AG04449 (cell line): ENCODE measurements around the gene YDJC.
"Not testable (repeated sequence)": the region's sequence is repeated elsewhere in the genome, so short reads cannot be mapped to it uniquely, and the experiment has no call there.

Experiments used
- CTCF ChIA-PET: fragments of 350-600 bp; formaldehyde crosslinking; extraction: SDS; loops from one replicate; lab custom pipeline; 2021; ENCODE audit warnings: antibody characterized with exemption; lab: Yijun Ruan, JAX
- POLR2A ChIA-PET: fragments of 400-600, 350-600 bp; formaldehyde crosslinking; extraction: SDS; loops from one replicate; lab custom pipeline; 2020; ENCODE audit warnings: antibody characterized with exemption, inconsistent platforms; lab: Yijun Ruan, JAX
- DNase-seq: peaks from one replicate; pipeline ENCODE4 v3.0.0-alpha.2; 2010; ENCODE audit warnings: low read depth, low spot score
- H3K4me3 ChIP-seq: 2 replicates; pipeline ENCODE4 v1.5.1; 2011; ENCODE audit warnings: low read depth, mild to moderate bottlenecking, control low read depth, low read length
- CTCF ChIP-seq: IDR thresholded peaks from one replicate; pipeline ENCODE4 v1.5.1; 2011; ENCODE audit warnings: mild to moderate bottlenecking, moderate library complexity, low read length, control low read depth, inconsistent platforms; ENCODE audit not compliant: insufficient read depth; ENCODE audit errors: missing control alignments

Gene YDJC

GRCh38 chr22:21612858-21613257 lies 17.0 kb downstream of the YDJC start:
- TF ChIP-seq CTCF: no peak
- POLR2A ChIA-PET: no interaction called here
- H3K4me3 ChIP-seq: no peak overlapping the region
- DNase-seq: no peak
- CTCF ChIA-PET: interaction anchor here (1.4 to 2.5 kb wide), 4 partner anchors 11 to 34 kb away, joined by 3 to 14 read pairs (median 6); partner anchors contain the start of genes SDF2L1 and YDJC

GRCh38 chr22:21611210-21611977 lies 18.4 kb downstream of the YDJC start:
- POLR2A ChIA-PET: no interaction called here
- H3K4me3 ChIP-seq: no peak overlapping the region
- no peak for TF ChIP-seq CTCF
- DNase-seq: no peak
- CTCF ChIA-PET: interaction anchor here (1.4 to 4.2 kb wide), 2 partner anchors 18 to 31 kb away, joined by 4 to 19 read pairs; partner anchors contain the start of genes SDF2L1 and YDJC

- POLR2A ChIA-PET: interaction anchor here (1.0 kb wide), 1 partner anchor 7 kb away, joined by 4 read pairs; no protein-coding TSS in a partner anchor
- DNase-seq, H3K4me3 ChIP-seq: not testable (repeated sequence)
- CTCF ChIA-PET: interaction anchor here (1.0 to 4.2 kb wide), 5 partner anchors 9 to 41 kb away, joined by 3 to 19 read pairs (median 3); partner anchors contain the start of gene YDJC
Observed at GRCh38 chr22:21609556-21610157, 20.2 kb downstream of the YDJC start.

- POLR2A ChIA-PET: interaction anchor here (0.7 kb wide), 1 partner anchor 26 kb away, joined by 3 read pairs; no protein-coding TSS in a partner anchor
- DNase-seq: no peak
- no peak overlapping the region for H3K4me3 ChIP-seq
- CTCF ChIA-PET: interaction anchor here (1.1 to 4.4 kb wide), 3 partner anchors 12 to 62 kb away, joined by 3 to 19 read pairs (median 6); partner anchors contain the start of gene YDJC
- TF ChIP-seq CTCF: no peak
Observed at GRCh38 chr22:21606775-21607174, 23.0 kb downstream of the YDJC start.

GRCh38 chr22:21605887-21606564 lies 23.8 kb downstream of the YDJC start:
- TF ChIP-seq CTCF: no peak
- H3K4me3 ChIP-seq: no peak overlapping the region
- POLR2A ChIA-PET: interaction anchor here (0.7 kb wide), 1 partner anchor 25 kb away, joined by 3 read pairs; no protein-coding TSS in a partner anchor
- CTCF ChIA-PET: interaction anchor here (1.8 to 4.4 kb wide), 2 partner anchors 12 to 24 kb away, joined by 6 to 19 read pairs; partner anchors contain the start of gene YDJC
- no peak for DNase-seq

- DNase-seq: no peak
- CTCF ChIA-PET: interaction anchor here (1.3 to 4.4 kb wide), 3 partner anchors 11 to 38 kb away, joined by 4 to 19 read pairs (median 4); partner anchors contain the start of genes SDF2L1 and YDJC
- H3K4me3 ChIP-seq: no peak overlapping the region
- no peak for TF ChIP-seq CTCF
- POLR2A ChIA-PET: no interaction called here
Observed at GRCh38 chr22:21603973-21604372, 25.8 kb downstream of the YDJC start.
